ENCODE measurements around the gene ATP5PD. TPM values are rescaled to one million over a fixed set of nuclear protein-coding genes. Genes with fewer than 3 reads are reported as not detected.

The ATP5PD gene
- total RNA-seq (2021; fragmentation: NEBNext Ultra II Directional; extraction: Animal tissue kit (Norgen Biotek cat#: 25700)) (326 and 335 TPM in 2 replicates), polyA plus RNA-seq (2011; rRNA removed) (254 and 407 TPM in 2 replicates), polyA minus RNA-seq (2011; rRNA and poly(A)+ RNA removed) (160 and 164 TPM in 2 replicates)
- polyA plus RNA-seq (2011; cell fraction: cytosol; rRNA removed), result 359 TPM
- 101 TPM for polyA plus RNA-seq (2011; cell fraction: nucleus; rRNA removed)
- polyA plus RNA-seq (2012, experiment 1 of 2), result 445 to 644 TPM (median 486 TPM) in 4 replicates
- polyA plus RNA-seq (2012, experiment 2 of 2), result 293 TPM
- 532 TPM for polyA plus RNA-seq (2013, experiment 1 of 2)
- 533 TPM for polyA plus RNA-seq (2013, experiment 2 of 2)
- polyA minus RNA-seq (2011; cell fraction: cytosol; rRNA and poly(A)+ RNA removed), result 92.8 TPM
- polyA minus RNA-seq (2011; cell fraction: nucleus; rRNA and poly(A)+ RNA removed), result 69.1 TPM
- long read RNA-seq, experiment 1, transcript ATP5PD-201 (6 exons, 603 nt), result major isoform, 63 of 172 reads
- long read RNA-seq, experiment 1, partial matches to known transcripts, result 92 of 172 reads
- long read RNA-seq, experiment 1, other reads (novel, unspliced or antisense), result 13 of 172 reads
- long read RNA-seq, experiment 2, partial matches to known transcripts, result 0 of 4 reads
- long read RNA-seq, experiment 2, other reads (novel, unspliced or antisense), result 3 of 4 reads

DNA sequence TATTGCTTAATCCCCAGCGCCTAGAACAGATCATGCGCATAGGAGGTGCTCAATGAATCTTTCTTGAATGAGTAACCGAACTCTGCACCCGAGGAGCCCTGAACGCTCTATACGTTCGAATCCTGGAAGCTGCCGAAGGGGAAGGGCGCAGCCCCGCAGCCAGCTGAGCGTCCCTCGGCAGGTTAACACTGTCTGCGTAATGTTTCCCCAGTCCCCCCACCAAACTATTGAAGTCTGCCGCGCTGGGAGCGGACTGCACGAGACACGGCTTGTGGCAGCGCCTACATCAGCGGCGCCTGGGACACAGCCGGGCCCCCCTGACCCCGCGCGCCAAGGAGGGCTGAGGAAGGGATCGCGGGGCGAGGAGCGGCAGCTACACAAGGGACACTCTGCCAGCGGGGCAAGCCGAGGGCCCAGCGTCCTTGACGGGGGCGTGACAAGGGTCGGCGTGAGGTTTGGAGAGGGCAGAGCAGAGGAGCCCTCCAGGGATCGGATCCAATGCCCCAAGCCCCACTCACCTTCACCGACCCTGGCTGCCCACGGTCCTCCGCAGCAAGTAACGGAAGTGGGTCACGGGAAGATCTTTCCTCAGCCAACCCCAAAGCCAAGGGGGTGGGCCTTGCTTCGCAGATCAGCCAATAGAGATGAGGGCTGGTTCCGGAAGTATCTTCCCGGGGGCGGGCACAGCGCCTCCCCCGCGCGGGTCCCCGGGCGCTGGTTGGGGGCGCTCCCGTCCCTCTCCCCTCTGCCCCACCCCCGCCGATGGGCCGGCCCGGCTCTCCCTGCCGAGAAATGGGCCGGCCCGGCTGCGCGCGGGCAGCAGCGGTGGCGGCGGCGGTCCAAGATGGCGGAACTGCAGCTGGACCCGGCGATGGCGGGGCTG is at the start of gene ATP5PD, which contains the start of gene KCTD2:
Gene ATP5PD, minus strand, starts transcription at position 563 of the 883 bp plus-strand sequence. CDS start 4,319 bp downstream, outside the sequence.
Gene KCTD2, plus strand, starts transcription at position 819 of the 883 bp plus-strand sequence. Its CDS starts 26 bp downstream, at position 845.
- Histone ChIP-seq H3K9ac (replicated peaks in 1 of 4; ENCODE audit: extremely low read depth in 1 of 4, low read depth in 3 of 4, low read length in 3 of 4) (peak within 1 kb of the TSS; percentile 70 to 85 (median 81)), H3K36me3 (ENCODE audit: control insufficient read depth in 2 of 4, insufficient read depth in 4 of 4, low read length in 3 of 4) (peaks cover 0 to 31% (median 9%) of the 10 kb centered on the region in 4 experiments; a peak in 6 of 8 replicates), H3K27me3 (replicated peaks in 1 of 4; ENCODE audit: control insufficient read depth in 3 of 4, extremely low read depth in 1 of 4, insufficient read depth in 3 of 4, low read length in 3 of 4) (no peaks in the 10 kb centered on the region), H4K8ac (ENCODE audit: extremely low read depth, insufficient read depth, low read length) (peak within 1 kb of the TSS; percentile 85), H2BK5ac (ENCODE audit: low read depth, low read length) (peak within 1 kb of the TSS; percentile 98), H4K5ac (ENCODE audit: insufficient read length, low read depth, low read length) (peak within 1 kb of the TSS; percentile 96), H3K4me3 (ENCODE audit: extremely low read depth in 1 of 4, insufficient read depth in 2 of 4, low read depth in 3 of 4, low read length in 4 of 4) (peak within 1 kb of the TSS; percentile 86 to 98 (median 97)), H3K14ac (ENCODE audit: insufficient read length) (no peak within 1 kb of the TSS), H3K27ac (ENCODE audit: low read depth, low read length) (peak within 1 kb of the TSS; percentile 75; the same call in 1 of the 2 replicates), H2BK12ac (ENCODE audit: low read depth, low read length) (peak within 1 kb of the TSS; percentile 55; the same call in 1 of the 2 replicates), H3K23me2 (ENCODE audit: low read depth, low read length) (no peaks in the 10 kb centered on the region; the same call in 1 of the 2 replicates), H4K91ac (replicated peaks; ENCODE audit: insufficient read length, low read length) (peak within 1 kb of the TSS; percentile 75), H3K18ac (ENCODE audit: extremely low read depth, low read length) (peak within 1 kb of the TSS; percentile 11), H2BK20ac (ENCODE audit: low read length) (no peak within 1 kb of the TSS), H4K20me1 (replicated peaks in 1 of 2; ENCODE audit: control insufficient read depth in 1 of 2, insufficient read depth in 2 of 2, low read length in 2 of 2) (peaks cover under 1 to 3% of the 10 kb centered on the region in 2 experiments), H3K9me3 (ENCODE audit: insufficient read depth in 2 of 2, low read depth in 1 of 2, low read length in 1 of 2) (no peaks in the 10 kb centered on the region), H3K4ac (replicated peaks; ENCODE audit: insufficient read length, low read depth, low read length) (peak within 1 kb of the TSS; percentile 94), H3K79me2 (ENCODE audit: control insufficient read depth in 1 of 2, insufficient read depth in 2 of 2, low read length in 2 of 2) (peaks cover 8 to 36% of the 10 kb centered on the region in 2 experiments), H2BK15ac (ENCODE audit: low read length) (peak within 1 kb of the TSS; percentile 12; the same call in 1 of the 2 replicates), H3K23ac (ENCODE audit: insufficient read length) (no peak within 1 kb of the TSS), H3K4me2 (ENCODE audit: insufficient read depth in 1 of 2, low read depth in 2 of 2, low read length in 2 of 2) (peak within 1 kb of the TSS; percentile 82 to 97), H3K4me1 (replicated peaks in 1 of 4; ENCODE audit: control insufficient read depth in 3 of 4, insufficient read depth in 4 of 4, low read length in 3 of 4) (peaks cover 4 to 20% (median 5%) of the 10 kb centered on the region in 4 experiments; a peak in 6 of 7 replicates), H2AFZ (ENCODE audit: low read length) (no peak within 1 kb of the TSS), H2BK120ac (replicated peaks; ENCODE audit: low read depth, low read length) (no peak within 1 kb of the TSS), H2AK5ac (ENCODE audit: low read depth, low read length) (no peak within 1 kb of the TSS), H3K56ac (replicated peaks; ENCODE audit: insufficient read length, low read depth, low read length) (peak within 1 kb of the TSS; percentile 93), H3K79me1 (ENCODE audit: low read depth, low read length) (peaks cover 4% of the 10 kb centered on the region; the same call in 1 of the 2 replicates)
- DNase-seq (ENCODE audit: low read depth in 1 of 2, low spot score in 2 of 2), result peak; percentile 86 to 94
- no peak for FAIRE-seq
- CTCF ChIA-PET (ENCODE audit: partially characterized antibody), result interaction anchor here (0.5 to 2.2 kb wide), 2 partner anchors 15 to 60 kb away, joined by 4 to 10 read pairs; no protein-coding TSS in a partner anchor
- WGBS, 2 experiments (ENCODE audit: extremely low coverage in 1 of 2, insufficient coverage in 1 of 2, insufficient read length in 1 of 2, insufficient replicate concordance in 2 of 2, low coverage in 1 of 2, low lambda C conversion rate in 2 of 2, missing lambda C conversion rate in 1 of 2), result 2% methylated on average over 44 of the region's 72 CpGs; no CpG with 5 or more reads in 1 of the 2 experiments
- POLR2A ChIA-PET (ENCODE audit: partially characterized antibody), result interaction anchor here (0.5 to 4.8 kb wide), 20 partner anchors 9 to 192 kb away, joined by 3 to 20 read pairs (median 3); partner anchors contain the start of genes CDR2L, HID1, MRPL58 and NT5C
- TF ChIP-seq POLR2AphosphoS5 (IDR thresholded peaks at IDR 0.05; ENCODE audit: low read depth, low read length) (peak; percentile 90), EP300 (IDR thresholded peaks at IDR 0.05; ENCODE audit: borderline replicate concordance in 1 of 2, low read depth in 2 of 2, low read length in 2 of 2) (peak in 1 of 2 experiments; percentile 99; a peak in 2 of 3 replicates), SIX5 (IDR thresholded peaks at IDR 0.05; ENCODE audit: low read depth, low read length) (no peak), SUZ12 (IDR thresholded peaks at IDR 0.05; ENCODE audit: low read length) (no peak), SIN3A (conservative IDR thresholded peaks at IDR 0.05 in 1 of 2, IDR thresholded peaks at IDR 0.05 in 1 of 2; ENCODE audit: low read depth in 1 of 2, low read length in 2 of 2) (peak in 1 of 2 experiments; percentile 77; a peak in 2 of 4 replicates), CBX5 (IDR thresholded peaks at IDR 0.05; ENCODE audit: low read depth, low read length) (no peak), KDM5A (IDR thresholded peaks at IDR 0.05; ENCODE audit: low read length) (peak; percentile 41; the same call in 1 of the 2 replicates)
